H1 (cell line): Measurements from ENCODE around the gene REG1B. TPM values are rescaled to one million over a fixed set of nuclear protein-coding genes. Genes with fewer than 3 reads are reported as not detected.

Source experiments
- ATF2 ChIP-seq: IDR thresholded peaks from 2 replicates; pipeline ENCODE4 v1.6.1; 2012; ENCODE audit warnings: low read length, inconsistent platforms
- CBX8 ChIP-seq: fragments of 300-800, 300-1000 bp; sonication (generic); IDR thresholded peaks from 2 replicates; pipeline ENCODE4 v1.7.1; 2016; ENCODE audit warnings: low read depth, low read length, borderline replicate concordance
- CHD1 ChIP-seq: IDR thresholded peaks from 2 replicates; pipeline ENCODE4 v1.6.1; 2012; ENCODE audit warnings: low read depth, low read length, improper control_type of control experiment
- FOSL1 ChIP-seq: IDR thresholded peaks from 2 replicates; pipeline ENCODE4 v1.6.1; 2011; ENCODE audit warnings: mild to moderate bottlenecking, low read depth, low read length, moderate library complexity; ENCODE audit not compliant: insufficient read depth
- GABPA ChIP-seq: IDR thresholded peaks from 2 replicates; pipeline ENCODE4 v1.6.1; 2011; ENCODE audit warnings: mild to moderate bottlenecking, low read length, moderate library complexity, borderline replicate concordance; ENCODE audit not compliant: insufficient read depth
- NRF1 ChIP-seq: IDR thresholded peaks from 2 replicates; pipeline ENCODE4 v1.6.1; 2011; ENCODE audit warnings: mild to moderate bottlenecking, low read depth, low read length, improper control_type of control experiment
- RNF2 ChIP-seq: fragments of 200-900, 300-1000 bp; sonication (generic); IDR thresholded peaks from 2 replicates; pipeline ENCODE4 v1.7.1; 2016; ENCODE audit warnings: borderline replicate concordance, low read depth, mild to moderate bottlenecking, antibody characterized with exemption, low read length; ENCODE audit not compliant: poor library complexity, severe bottlenecking; ENCODE audit errors: missing control alignments
- SIN3A ChIP-seq, 2 experiments: IDR thresholded peaks in 1 of 2; conservative IDR thresholded peaks in 1 of 2; 2 replicates each; pipeline ENCODE4 v1.6.1; 2011 to 2012; ENCODE audit warnings: low read length in 2 of 2, improper control_type of control experiment in 1 of 2, low read depth in 1 of 2, mild to moderate bottlenecking in 1 of 2
- SIX5 ChIP-seq: IDR thresholded peaks from 2 replicates; pipeline ENCODE4 v1.6.1; 2011; ENCODE audit warnings: mild to moderate bottlenecking, low read depth, low read length
- polyA plus RNA-seq, 7 experiments: library from polyadenylated mRNA; depleted of rRNA in 3 of 7; stranded (reverse) in 5 of 7; unstranded in 2 of 7; fragments of >200 nt in 5 of 7; fragments of 200-250 nt in 2 of 7; gene quantifications; 1 replicate in 5 of 7; 2 replicates in 1 of 7; 4 replicates in 1 of 7; pipeline versions ENCODE4 v1.2.1 to v1.2.3, GENCODE V29; 2011 to 2013; ENCODE audit warnings: missing spikeins in 2 of 7, mixed read lengths in 2 of 7
- total RNA-seq: library from RNA; stranded (reverse); fragmentation: NEBNext Ultra II Directional; extraction: Animal tissue kit (Norgen Biotek cat#: 25700); gene quantifications from 2 replicates; pipeline ENCODE4 v1.2.1, GENCODE V29; 2021

The REG1B gene
- total and polyA plus RNA-seq, 2 of the 8 experiments (the other 6 are each of a cell fraction or from before 2014, with no cell fraction given): not detected

GRCh38 chr2:79082987-79083386 lies 4.8 kb downstream of the REG1B start (continued):
- no peak for TF ChIP-seq SIX5
- TF ChIP-seq ATF2: no peak
- TF ChIP-seq CHD1: no peak
- no peak for TF ChIP-seq NRF1
- no peak for TF ChIP-seq SIN3A (conservative IDR thresholded peaks at IDR 0.05 in 1 of 2, IDR thresholded peaks at IDR 0.05 in 1 of 2; ENCODE audit: low read depth in 1 of 2, low read length in 2 of 2)
- no peak for TF ChIP-seq RNF2
- no peak for TF ChIP-seq GABPA
- TF ChIP-seq FOSL1: no peak
- TF ChIP-seq CBX8: no peak
